Liver (tissue), 9 donors: ENCODE data around the gene TIMM29. TPM values are rescaled to one million over a fixed set of nuclear protein-coding genes. Genes with fewer than 3 reads are reported as not detected.

ENCODE experiments used
- DNase-seq: peaks from one replicate; pipeline ENCODE4 v3.0.0-alpha.2; 2017; ENCODE audit warnings: low spot score
- H3K27ac ChIP-seq, 2 donors: one replicate each; pipeline ENCODE4 v1.7.0; 2013; ENCODE audit warnings: inconsistent platforms in 2 of 2, low read length in 2 of 2, control low read depth in 1 of 2, low read depth in 1 of 2, mild to moderate bottlenecking in 1 of 2
- H3K27me3 ChIP-seq, 4 donors: one replicate each; pipeline versions ENCODE4 v1.6.1 to v1.7.0; 2013; ENCODE audit warnings: low read length in 3 of 4, inconsistent platforms in 1 of 4, mild to moderate bottlenecking in 1 of 4, moderate library complexity in 1 of 4; ENCODE audit not compliant: control insufficient read depth in 4 of 4, insufficient read depth in 4 of 4
- H3K36me3 ChIP-seq, 4 donors: one replicate each; pipeline versions ENCODE4 v1.6.1 to v1.7.0; 2013; ENCODE audit warnings: low read length in 3 of 4, mild to moderate bottlenecking in 3 of 4, low read depth in 1 of 4, moderate library complexity in 1 of 4; ENCODE audit not compliant: control insufficient read depth in 4 of 4, insufficient read depth in 3 of 4
- H3K4me1 ChIP-seq, 4 donors: one replicate each; pipeline versions ENCODE4 v1.6.1 to v1.7.0; 2013; ENCODE audit warnings: low read length in 3 of 4, mild to moderate bottlenecking in 3 of 4, moderate library complexity in 1 of 4; ENCODE audit not compliant: control insufficient read depth in 4 of 4, insufficient read depth in 4 of 4
- H3K4me3 ChIP-seq, 3 donors: one replicate each; pipeline versions ENCODE4 v1.6.1 to v1.7.0; 2013; ENCODE audit warnings: low read length in 3 of 3, control low read depth in 1 of 3, low read depth in 1 of 3, mild to moderate bottlenecking in 1 of 3
- H3K9ac ChIP-seq, 2 donors: one replicate each; pipeline ENCODE4 v1.7.0; 2013; ENCODE audit warnings: low read length in 2 of 2, mild to moderate bottlenecking in 2 of 2, moderate library complexity in 2 of 2, control low read depth in 1 of 2, low read depth in 1 of 2
- H3K9me3 ChIP-seq, 4 donors: one replicate each; pipeline versions ENCODE4 v1.6.1 to v1.7.0; 2013; ENCODE audit warnings: low read length in 3 of 4; ENCODE audit not compliant: control insufficient read depth in 4 of 4
- EGR1 ChIP-seq, 2 donors: IDR thresholded peaks; 2 replicates each; pipeline ENCODE4 v1.6.1; 2016 to 2018; ENCODE audit warnings: antibody characterized with exemption in 2 of 2, low read depth in 2 of 2
- FOXA1 ChIP-seq: IDR thresholded peaks from 2 replicates; pipeline ENCODE4 v1.6.1; 2016; ENCODE audit warnings: antibody characterized with exemption
- FOXA2 ChIP-seq: IDR thresholded peaks from 2 replicates; pipeline ENCODE4 v1.6.1; 2016; ENCODE audit warnings: antibody characterized with exemption
- GABPA ChIP-seq, 2 donors: IDR thresholded peaks in 1 of 2; conservative IDR thresholded peaks in 1 of 2; 2 replicates each; pipeline ENCODE4 v1.6.1; 2016; ENCODE audit warnings: antibody characterized with exemption in 2 of 2, mild to moderate bottlenecking in 1 of 2, moderate library complexity in 1 of 2
- HNF4A ChIP-seq, 2 donors: conservative IDR thresholded peaks; 2 replicates each; pipeline ENCODE4 v1.6.1; 2016; ENCODE audit warnings: antibody characterized with exemption in 2 of 2, mild to moderate bottlenecking in 2 of 2
- HNF4G ChIP-seq: IDR thresholded peaks from 2 replicates; pipeline ENCODE4 v1.6.1; 2016; ENCODE audit warnings: antibody characterized with exemption
- JUND ChIP-seq, 2 donors: IDR thresholded peaks; 2 replicates each; pipeline ENCODE4 v1.6.1; 2016; ENCODE audit warnings: antibody characterized with exemption in 2 of 2
- NR2F2 ChIP-seq: IDR thresholded peaks from 2 replicates; pipeline ENCODE4 v1.6.1; 2016; ENCODE audit warnings: antibody characterized with exemption
- RAD21 ChIP-seq, 2 donors: IDR thresholded peaks; 2 replicates each; pipeline ENCODE4 v1.6.1; 2016; ENCODE audit warnings: antibody characterized with exemption in 2 of 2, mild to moderate bottlenecking in 2 of 2
- RXRA ChIP-seq, 2 donors: IDR thresholded peaks; 2 replicates each; pipeline ENCODE4 v1.6.1; 2017 to 2018; ENCODE audit warnings: antibody characterized with exemption in 2 of 2, mild to moderate bottlenecking in 1 of 2
- SP1 ChIP-seq: IDR thresholded peaks from 2 replicates; pipeline ENCODE4 v1.6.1; 2018; ENCODE audit warnings: antibody characterized with exemption, mild to moderate bottlenecking
- TAF1 ChIP-seq: conservative IDR thresholded peaks from 2 replicates; pipeline ENCODE4 v1.6.1; 2016; ENCODE audit warnings: antibody characterized with exemption, mild to moderate bottlenecking
- YY1 ChIP-seq: IDR thresholded peaks from 2 replicates; pipeline ENCODE4 v1.6.1; 2016; ENCODE audit warnings: antibody characterized with exemption, mild to moderate bottlenecking
- WGBS: extraction: QIAGEN DNeasy Blood & Tissue Kit; methylation state at CpG from one replicate; pipeline ENCODE4 v1.1.7; 2013; 5-methylcytosine and 5-hydroxymethylcytosine counted together
- polyA plus RNA-seq, 2 donors: library from polyadenylated mRNA; stranded (reverse) in 1 of 2; unstranded in 1 of 2; fragments of 200-250 nt in 1 of 2; fragments of >200 nt in 1 of 2; fragmentation: Nextera tagmentation in 1 of 2; extraction: Ambion mirVana in 1 of 2; gene quantifications; one replicate each; pipeline versions ENCODE4 v1.2.1 to v1.2.3, GENCODE V29; 2013 to 2015
- total RNA-seq, 2 donors: library from RNA; depleted of rRNA; stranded (reverse); fragments of >200 nt; gene quantifications; one replicate each; pipeline ENCODE4 v1.2.3, GENCODE V29; 2014
- TF ChIP-seq, protein P1 (sequence below): IDR thresholded peaks from 2 replicates; pipeline ENCODE4 v1.6.1; 2016; ENCODE audit warnings: antibody characterized with exemption, mild to moderate bottlenecking
- TF ChIP-seq, protein P2 (sequence below): IDR thresholded peaks from 2 replicates; pipeline ENCODE4 v1.6.1; 2016; ENCODE audit warnings: antibody characterized with exemption
- TF ChIP-seq, protein P3 (sequence below): fragments of 150-350 bp; IDR thresholded peaks from 2 replicates; pipeline ENCODE4 v1.5.1; 2017; ENCODE audit warnings: improper control_type of control experiment, low read depth, low read length; ENCODE audit not compliant: missing input control
- TF ChIP-seq, protein P4 (sequence below): IDR thresholded peaks from 2 replicates; pipeline ENCODE4 v1.6.1; 2016; ENCODE audit warnings: antibody characterized with exemption
- TF ChIP-seq, protein P5 (sequence below): IDR thresholded peaks from 2 replicates; pipeline ENCODE4 v1.6.1; 2016; ENCODE audit warnings: antibody characterized with exemption
- donor health status: healthy.
- donor health status: healthy.
- donor health status: healthy.
- donor health status: healthy.
- donor health status: healthy.

TIMM29 gene
- total and polyA plus RNA-seq, 4 donors, result 9.4 to 25.2 (median 14.6) TPM

DNA sequence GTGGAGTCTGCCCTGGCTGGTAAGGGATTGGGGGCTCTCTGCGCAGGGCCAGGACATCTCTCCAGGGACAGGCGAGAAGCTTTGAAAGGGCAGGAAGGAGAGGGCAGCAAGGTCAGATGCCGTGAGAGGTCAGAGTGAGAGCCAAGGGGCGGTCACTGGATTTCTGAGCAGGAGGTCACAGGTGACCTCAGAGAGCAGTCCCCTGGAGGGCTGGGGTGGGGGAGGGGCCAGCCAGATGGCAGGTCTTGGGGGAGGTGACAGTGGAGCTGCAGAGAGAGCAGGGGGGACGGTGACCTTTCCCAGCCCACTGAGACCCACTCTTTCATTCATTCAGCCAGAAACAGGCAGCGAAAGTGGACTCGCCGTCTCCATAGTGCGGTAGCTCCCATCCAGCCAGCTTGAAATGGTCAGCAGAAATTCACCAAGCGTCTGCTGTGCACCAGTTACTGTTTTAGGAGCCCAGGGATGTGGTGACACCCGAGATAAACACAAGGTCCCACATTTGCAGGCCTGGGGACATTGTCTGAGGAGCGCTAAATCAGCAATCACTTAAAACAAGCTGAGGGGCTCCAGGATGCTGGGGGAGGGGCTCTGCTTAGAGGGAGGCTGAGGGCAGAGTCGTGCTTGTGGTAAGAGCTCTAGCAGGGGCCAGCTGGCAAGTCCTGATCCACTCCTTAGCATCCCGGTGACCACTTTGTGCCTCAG, 47.1 kb upstream of the TIMM29 start:
- H3K9ac ChIP-seq, result no peak overlapping the region
- no peaks in the 10 kb centered on the region for H3K27me3 ChIP-seq
- peak; percentile 59 for DNase-seq
- no peak overlapping the region for H3K27ac ChIP-seq
- 68% methylated on average over 14 of the region's 14 CpGs for WGBS
- no peaks in the 10 kb centered on the region for H3K9me3 ChIP-seq
- H3K4me1 ChIP-seq, result peaks cover 14 to 27% (median 20%) of the 10 kb centered on the region in 4 donors
- no peaks in the 10 kb centered on the region for H3K36me3 ChIP-seq
- peak; percentile 72 to 92 for TF ChIP-seq RXRA (IDR thresholded peaks at IDR 0.05)
- TF ChIP-seq GABPA (IDR thresholded peaks at IDR 0.05 in 1 of 2, conservative IDR thresholded peaks at IDR 0.05 in 1 of 2), result no peak
- peak; percentile 25 for TF ChIP-seq SP1
- TF ChIP-seq HNF4A (conservative IDR thresholded peaks at IDR 0.05), result peak; percentile 32 to 58
- TF ChIP-seq NR2F2, result peak; percentile 88
- no peak overlapping the region for H3K4me3 ChIP-seq

DNA sequence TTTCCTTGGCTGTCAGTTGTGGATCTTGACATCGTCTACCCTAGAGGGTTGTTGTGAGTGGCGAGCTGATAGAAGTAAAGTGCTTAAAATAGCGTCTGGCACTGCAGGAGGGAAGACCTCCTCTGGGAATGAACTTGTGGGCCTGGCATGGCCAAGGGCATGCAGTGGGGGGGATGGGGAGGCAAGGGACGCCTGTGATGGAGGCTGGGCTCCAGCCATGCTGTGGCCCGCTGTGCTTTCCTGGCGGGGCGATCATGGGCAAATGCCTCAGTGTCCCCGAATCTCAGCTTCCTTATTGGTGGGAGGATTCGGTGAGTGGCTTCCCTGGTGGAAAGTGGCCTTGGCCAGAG, 46.5 kb upstream of the TIMM29 start:
- Histone ChIP-seq H3K9ac (no peak overlapping the region), H3K9me3 (no peaks in the 10 kb centered on the region), H3K27ac (no peak overlapping the region), H3K27me3 (no peaks in the 10 kb centered on the region), H3K36me3 (no peaks in the 10 kb centered on the region), H3K4me1 (peaks cover 14 to 27% (median 18%) of the 10 kb centered on the region in 4 donors), H3K4me3 (no peak overlapping the region)
- no peak for DNase-seq
- 90% methylated on average over 9 of the region's 9 CpGs for WGBS
- TF ChIP-seq HNF4A (conservative IDR thresholded peaks at IDR 0.05), result no peak

DNA sequence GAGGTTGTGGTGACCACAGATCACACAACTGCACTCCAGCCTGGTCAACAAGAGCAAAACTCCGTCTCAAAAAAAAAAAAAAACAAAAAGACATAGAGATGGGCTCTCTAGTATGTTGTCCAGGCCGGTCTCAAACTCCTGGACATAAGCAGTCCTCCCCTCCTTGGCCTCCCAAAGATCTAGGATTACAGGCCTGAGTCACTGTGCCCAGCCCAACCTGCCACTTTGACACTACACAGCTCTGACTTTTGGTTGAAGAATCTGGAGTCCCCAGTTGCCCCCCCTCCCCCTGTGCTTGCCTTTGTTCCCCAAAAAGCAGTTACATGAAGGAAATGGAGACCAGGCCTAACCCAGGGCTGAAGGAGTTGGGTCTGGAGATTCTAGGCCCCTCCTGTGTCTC, 44.3 kb upstream of the TIMM29 start:
- TF ChIP-seq YY1, result no peak
- TF ChIP-seq NR2F2, result no peak
- TF ChIP-seq, protein P1, sequence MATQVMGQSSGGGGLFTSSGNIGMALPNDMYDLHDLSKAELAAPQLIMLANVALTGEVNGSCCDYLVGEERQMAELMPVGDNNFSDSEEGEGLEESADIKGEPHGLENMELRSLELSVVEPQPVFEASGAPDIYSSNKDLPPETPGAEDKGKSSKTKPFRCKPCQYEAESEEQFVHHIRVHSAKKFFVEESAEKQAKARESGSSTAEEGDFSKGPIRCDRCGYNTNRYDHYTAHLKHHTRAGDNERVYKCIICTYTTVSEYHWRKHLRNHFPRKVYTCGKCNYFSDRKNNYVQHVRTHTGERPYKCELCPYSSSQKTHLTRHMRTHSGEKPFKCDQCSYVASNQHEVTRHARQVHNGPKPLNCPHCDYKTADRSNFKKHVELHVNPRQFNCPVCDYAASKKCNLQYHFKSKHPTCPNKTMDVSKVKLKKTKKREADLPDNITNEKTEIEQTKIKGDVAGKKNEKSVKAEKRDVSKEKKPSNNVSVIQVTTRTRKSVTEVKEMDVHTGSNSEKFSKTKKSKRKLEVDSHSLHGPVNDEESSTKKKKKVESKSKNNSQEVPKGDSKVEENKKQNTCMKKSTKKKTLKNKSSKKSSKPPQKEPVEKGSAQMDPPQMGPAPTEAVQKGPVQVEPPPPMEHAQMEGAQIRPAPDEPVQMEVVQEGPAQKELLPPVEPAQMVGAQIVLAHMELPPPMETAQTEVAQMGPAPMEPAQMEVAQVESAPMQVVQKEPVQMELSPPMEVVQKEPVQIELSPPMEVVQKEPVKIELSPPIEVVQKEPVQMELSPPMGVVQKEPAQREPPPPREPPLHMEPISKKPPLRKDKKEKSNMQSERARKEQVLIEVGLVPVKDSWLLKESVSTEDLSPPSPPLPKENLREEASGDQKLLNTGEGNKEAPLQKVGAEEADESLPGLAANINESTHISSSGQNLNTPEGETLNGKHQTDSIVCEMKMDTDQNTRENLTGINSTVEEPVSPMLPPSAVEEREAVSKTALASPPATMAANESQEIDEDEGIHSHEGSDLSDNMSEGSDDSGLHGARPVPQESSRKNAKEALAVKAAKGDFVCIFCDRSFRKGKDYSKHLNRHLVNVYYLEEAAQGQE, result no peak
- TF ChIP-seq EGR1 (IDR thresholded peaks at IDR 0.05; ENCODE audit: low read depth in 2 of 2), result no peak
- no peak for TF ChIP-seq RXRA (IDR thresholded peaks at IDR 0.05)
- no peak for TF ChIP-seq GABPA (IDR thresholded peaks at IDR 0.05 in 1 of 2, conservative IDR thresholded peaks at IDR 0.05 in 1 of 2)
- TF ChIP-seq, protein P2, sequence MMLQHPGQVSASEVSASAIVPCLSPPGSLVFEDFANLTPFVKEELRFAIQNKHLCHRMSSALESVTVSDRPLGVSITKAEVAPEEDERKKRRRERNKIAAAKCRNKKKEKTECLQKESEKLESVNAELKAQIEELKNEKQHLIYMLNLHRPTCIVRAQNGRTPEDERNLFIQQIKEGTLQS, result no peak
- TF ChIP-seq HNF4A (conservative IDR thresholded peaks at IDR 0.05), result no peak
- TF ChIP-seq JUND (IDR thresholded peaks at IDR 0.05), result no peak
- TF ChIP-seq, protein P3, sequence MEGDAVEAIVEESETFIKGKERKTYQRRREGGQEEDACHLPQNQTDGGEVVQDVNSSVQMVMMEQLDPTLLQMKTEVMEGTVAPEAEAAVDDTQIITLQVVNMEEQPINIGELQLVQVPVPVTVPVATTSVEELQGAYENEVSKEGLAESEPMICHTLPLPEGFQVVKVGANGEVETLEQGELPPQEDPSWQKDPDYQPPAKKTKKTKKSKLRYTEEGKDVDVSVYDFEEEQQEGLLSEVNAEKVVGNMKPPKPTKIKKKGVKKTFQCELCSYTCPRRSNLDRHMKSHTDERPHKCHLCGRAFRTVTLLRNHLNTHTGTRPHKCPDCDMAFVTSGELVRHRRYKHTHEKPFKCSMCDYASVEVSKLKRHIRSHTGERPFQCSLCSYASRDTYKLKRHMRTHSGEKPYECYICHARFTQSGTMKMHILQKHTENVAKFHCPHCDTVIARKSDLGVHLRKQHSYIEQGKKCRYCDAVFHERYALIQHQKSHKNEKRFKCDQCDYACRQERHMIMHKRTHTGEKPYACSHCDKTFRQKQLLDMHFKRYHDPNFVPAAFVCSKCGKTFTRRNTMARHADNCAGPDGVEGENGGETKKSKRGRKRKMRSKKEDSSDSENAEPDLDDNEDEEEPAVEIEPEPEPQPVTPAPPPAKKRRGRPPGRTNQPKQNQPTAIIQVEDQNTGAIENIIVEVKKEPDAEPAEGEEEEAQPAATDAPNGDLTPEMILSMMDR, result no peak
- no peak for TF ChIP-seq RAD21 (IDR thresholded peaks at IDR 0.05)
- TF ChIP-seq FOXA2, result no peak
- TF ChIP-seq, protein P4, sequence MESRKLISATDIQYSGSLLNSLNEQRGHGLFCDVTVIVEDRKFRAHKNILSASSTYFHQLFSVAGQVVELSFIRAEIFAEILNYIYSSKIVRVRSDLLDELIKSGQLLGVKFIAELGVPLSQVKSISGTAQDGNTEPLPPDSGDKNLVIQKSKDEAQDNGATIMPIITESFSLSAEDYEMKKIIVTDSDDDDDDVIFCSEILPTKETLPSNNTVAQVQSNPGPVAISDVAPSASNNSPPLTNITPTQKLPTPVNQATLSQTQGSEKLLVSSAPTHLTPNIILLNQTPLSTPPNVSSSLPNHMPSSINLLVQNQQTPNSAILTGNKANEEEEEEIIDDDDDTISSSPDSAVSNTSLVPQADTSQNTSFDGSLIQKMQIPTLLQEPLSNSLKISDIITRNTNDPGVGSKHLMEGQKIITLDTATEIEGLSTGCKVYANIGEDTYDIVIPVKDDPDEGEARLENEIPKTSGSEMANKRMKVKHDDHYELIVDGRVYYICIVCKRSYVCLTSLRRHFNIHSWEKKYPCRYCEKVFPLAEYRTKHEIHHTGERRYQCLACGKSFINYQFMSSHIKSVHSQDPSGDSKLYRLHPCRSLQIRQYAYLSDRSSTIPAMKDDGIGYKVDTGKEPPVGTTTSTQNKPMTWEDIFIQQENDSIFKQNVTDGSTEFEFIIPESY, result no peak
- no peak for TF ChIP-seq HNF4G
- TF ChIP-seq TAF1, result no peak
- TF ChIP-seq, protein P5, sequence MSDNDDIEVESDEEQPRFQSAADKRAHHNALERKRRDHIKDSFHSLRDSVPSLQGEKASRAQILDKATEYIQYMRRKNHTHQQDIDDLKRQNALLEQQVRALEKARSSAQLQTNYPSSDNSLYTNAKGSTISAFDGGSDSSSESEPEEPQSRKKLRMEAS, result no peak
- no peak for TF ChIP-seq FOXA1
- no peak for TF ChIP-seq SP1
- no peaks in the 10 kb centered on the region for H3K27me3 ChIP-seq
- DNase-seq, result no peak
- H3K27ac ChIP-seq, result no peak overlapping the region
- WGBS, result 90% methylated on average over 2 of the region's 2 CpGs
- H3K9ac ChIP-seq, result no peak overlapping the region
- no peaks in the 10 kb centered on the region for H3K9me3 ChIP-seq
- no peak overlapping the region for H3K4me3 ChIP-seq
- peaks cover 14 to 23% (median 17%) of the 10 kb centered on the region in 4 donors for H3K4me1 ChIP-seq
- H3K36me3 ChIP-seq, result no peaks in the 10 kb centered on the region
